ENCODE data around the gene FAM174A. TPM values are rescaled to one million over a fixed set of nuclear protein-coding genes. Genes with fewer than 3 reads are reported as not detected.

FAM174A gene
- total and polyA plus RNA-seq, 9 of the 15 experiments (the other 6 are each of a cell fraction or from before 2014, with no cell fraction given) = 0.14 to 2.9 (median 1.2) TPM

GRCh38 chr5:100505984-100506670 is 29.0 kb upstream of the FAM174A start (continued):
- TF ChIP-seq ZNF592 (IDR thresholded peaks at IDR 0.05) (no peak), EGR1 (conservative IDR thresholded peaks at IDR 0.05) (no peak), NCOR1 (IDR thresholded peaks at IDR 0.05) (no peak), ZNF280A (IDR thresholded peaks at IDR 0.05; ENCODE audit: low read depth, partially characterized antibody) (no peak), E2F6 (IDR thresholded peaks at IDR 0.05; ENCODE audit: borderline replicate concordance in 1 of 2, extremely low read depth in 1 of 2, insufficient read depth in 1 of 2, insufficient read length in 1 of 2, low read depth in 1 of 2, low read length in 1 of 2, poor library complexity in 1 of 2, severe bottlenecking in 1 of 2) (no peak), BRCA1 (IDR thresholded peaks at IDR 0.05) (no peak), BRCA1 (CRISPR knock-in tag; IDR thresholded peaks at IDR 0.05) (no peak), ZBTB9 (CRISPR knock-in tag; IDR thresholded peaks at IDR 0.05) (no peak), CEBPG (CRISPR knock-in tag; IDR thresholded peaks at IDR 0.05) (no peak), CEBPG (tag; conservative IDR thresholded peaks at IDR 0.05 in 1 of 2, IDR thresholded peaks at IDR 0.05 in 1 of 2) (no peak), SIRT6 (IDR thresholded peaks at IDR 0.05; ENCODE audit: low read depth, low read length) (no peak), MAFF (IDR thresholded peaks at IDR 0.05; ENCODE audit: low read length) (no peak), TRIM25 (IDR thresholded peaks at IDR 0.05; ENCODE audit: borderline replicate concordance) (no peak), TAL1 (IDR thresholded peaks at IDR 0.05) (no peak), FUS (optimal IDR thresholded peaks at IDR 0.05; ENCODE audit: low read depth, low read length) (no peak)
